H1 (cell line): ENCODE data around the gene FOXF1. TPM values are rescaled to one million over a fixed set of nuclear protein-coding genes. Genes with fewer than 3 reads are reported as not detected.

Source experiments
- GTF2F1 ChIP-seq: IDR thresholded peaks from 2 replicates; pipeline ENCODE4 v1.6.1; 2012; ENCODE audit warnings: low read depth, low read length, improper control_type of control experiment, borderline replicate concordance
- SIN3A ChIP-seq, 2 experiments: IDR thresholded peaks in 1 of 2; conservative IDR thresholded peaks in 1 of 2; 2 replicates each; pipeline ENCODE4 v1.6.1; 2011 to 2012; ENCODE audit warnings: low read length in 2 of 2, improper control_type of control experiment in 1 of 2, low read depth in 1 of 2, mild to moderate bottlenecking in 1 of 2
- TEAD4 ChIP-seq: IDR thresholded peaks from 2 replicates; pipeline ENCODE4 v1.6.1; 2012; ENCODE audit warnings: low read depth, low read length, inconsistent platforms, mixed read lengths
- polyA plus RNA-seq, 7 experiments: library from polyadenylated mRNA; depleted of rRNA in 3 of 7; stranded (reverse) in 5 of 7; unstranded in 2 of 7; fragments of >200 nt in 5 of 7; fragments of 200-250 nt in 2 of 7; gene quantifications; 1 replicate in 5 of 7; 2 replicates in 1 of 7; 4 replicates in 1 of 7; pipeline versions ENCODE4 v1.2.1 to v1.2.3, GENCODE V29; 2011 to 2013; ENCODE audit warnings: missing spikeins in 2 of 7, mixed read lengths in 2 of 7
- total RNA-seq: library from RNA; stranded (reverse); fragmentation: NEBNext Ultra II Directional; extraction: Animal tissue kit (Norgen Biotek cat#: 25700); gene quantifications from 2 replicates; pipeline ENCODE4 v1.2.1, GENCODE V29; 2021
- TF ChIP-seq, protein P1 (sequence below): fragments of 300-600 bp; sonication (generic); IDR thresholded peaks from 2 replicates; pipeline ENCODE4 v1.7.1; 2012; ENCODE audit warnings: low read length, moderate library complexity, mild to moderate bottlenecking, inconsistent platforms; ENCODE audit not compliant: insufficient replicate concordance

FOXF1 gene
- total and polyA plus RNA-seq, 2 of the 8 experiments (the other 6 are each of a cell fraction or from before 2014, with no cell fraction given), result 0.02 TPM; not detected in 1

GRCh38 chr16:86563469-86564345 lies 53.4 kb downstream of the FOXF1 start (continued):
- TF ChIP-seq, protein P1, sequence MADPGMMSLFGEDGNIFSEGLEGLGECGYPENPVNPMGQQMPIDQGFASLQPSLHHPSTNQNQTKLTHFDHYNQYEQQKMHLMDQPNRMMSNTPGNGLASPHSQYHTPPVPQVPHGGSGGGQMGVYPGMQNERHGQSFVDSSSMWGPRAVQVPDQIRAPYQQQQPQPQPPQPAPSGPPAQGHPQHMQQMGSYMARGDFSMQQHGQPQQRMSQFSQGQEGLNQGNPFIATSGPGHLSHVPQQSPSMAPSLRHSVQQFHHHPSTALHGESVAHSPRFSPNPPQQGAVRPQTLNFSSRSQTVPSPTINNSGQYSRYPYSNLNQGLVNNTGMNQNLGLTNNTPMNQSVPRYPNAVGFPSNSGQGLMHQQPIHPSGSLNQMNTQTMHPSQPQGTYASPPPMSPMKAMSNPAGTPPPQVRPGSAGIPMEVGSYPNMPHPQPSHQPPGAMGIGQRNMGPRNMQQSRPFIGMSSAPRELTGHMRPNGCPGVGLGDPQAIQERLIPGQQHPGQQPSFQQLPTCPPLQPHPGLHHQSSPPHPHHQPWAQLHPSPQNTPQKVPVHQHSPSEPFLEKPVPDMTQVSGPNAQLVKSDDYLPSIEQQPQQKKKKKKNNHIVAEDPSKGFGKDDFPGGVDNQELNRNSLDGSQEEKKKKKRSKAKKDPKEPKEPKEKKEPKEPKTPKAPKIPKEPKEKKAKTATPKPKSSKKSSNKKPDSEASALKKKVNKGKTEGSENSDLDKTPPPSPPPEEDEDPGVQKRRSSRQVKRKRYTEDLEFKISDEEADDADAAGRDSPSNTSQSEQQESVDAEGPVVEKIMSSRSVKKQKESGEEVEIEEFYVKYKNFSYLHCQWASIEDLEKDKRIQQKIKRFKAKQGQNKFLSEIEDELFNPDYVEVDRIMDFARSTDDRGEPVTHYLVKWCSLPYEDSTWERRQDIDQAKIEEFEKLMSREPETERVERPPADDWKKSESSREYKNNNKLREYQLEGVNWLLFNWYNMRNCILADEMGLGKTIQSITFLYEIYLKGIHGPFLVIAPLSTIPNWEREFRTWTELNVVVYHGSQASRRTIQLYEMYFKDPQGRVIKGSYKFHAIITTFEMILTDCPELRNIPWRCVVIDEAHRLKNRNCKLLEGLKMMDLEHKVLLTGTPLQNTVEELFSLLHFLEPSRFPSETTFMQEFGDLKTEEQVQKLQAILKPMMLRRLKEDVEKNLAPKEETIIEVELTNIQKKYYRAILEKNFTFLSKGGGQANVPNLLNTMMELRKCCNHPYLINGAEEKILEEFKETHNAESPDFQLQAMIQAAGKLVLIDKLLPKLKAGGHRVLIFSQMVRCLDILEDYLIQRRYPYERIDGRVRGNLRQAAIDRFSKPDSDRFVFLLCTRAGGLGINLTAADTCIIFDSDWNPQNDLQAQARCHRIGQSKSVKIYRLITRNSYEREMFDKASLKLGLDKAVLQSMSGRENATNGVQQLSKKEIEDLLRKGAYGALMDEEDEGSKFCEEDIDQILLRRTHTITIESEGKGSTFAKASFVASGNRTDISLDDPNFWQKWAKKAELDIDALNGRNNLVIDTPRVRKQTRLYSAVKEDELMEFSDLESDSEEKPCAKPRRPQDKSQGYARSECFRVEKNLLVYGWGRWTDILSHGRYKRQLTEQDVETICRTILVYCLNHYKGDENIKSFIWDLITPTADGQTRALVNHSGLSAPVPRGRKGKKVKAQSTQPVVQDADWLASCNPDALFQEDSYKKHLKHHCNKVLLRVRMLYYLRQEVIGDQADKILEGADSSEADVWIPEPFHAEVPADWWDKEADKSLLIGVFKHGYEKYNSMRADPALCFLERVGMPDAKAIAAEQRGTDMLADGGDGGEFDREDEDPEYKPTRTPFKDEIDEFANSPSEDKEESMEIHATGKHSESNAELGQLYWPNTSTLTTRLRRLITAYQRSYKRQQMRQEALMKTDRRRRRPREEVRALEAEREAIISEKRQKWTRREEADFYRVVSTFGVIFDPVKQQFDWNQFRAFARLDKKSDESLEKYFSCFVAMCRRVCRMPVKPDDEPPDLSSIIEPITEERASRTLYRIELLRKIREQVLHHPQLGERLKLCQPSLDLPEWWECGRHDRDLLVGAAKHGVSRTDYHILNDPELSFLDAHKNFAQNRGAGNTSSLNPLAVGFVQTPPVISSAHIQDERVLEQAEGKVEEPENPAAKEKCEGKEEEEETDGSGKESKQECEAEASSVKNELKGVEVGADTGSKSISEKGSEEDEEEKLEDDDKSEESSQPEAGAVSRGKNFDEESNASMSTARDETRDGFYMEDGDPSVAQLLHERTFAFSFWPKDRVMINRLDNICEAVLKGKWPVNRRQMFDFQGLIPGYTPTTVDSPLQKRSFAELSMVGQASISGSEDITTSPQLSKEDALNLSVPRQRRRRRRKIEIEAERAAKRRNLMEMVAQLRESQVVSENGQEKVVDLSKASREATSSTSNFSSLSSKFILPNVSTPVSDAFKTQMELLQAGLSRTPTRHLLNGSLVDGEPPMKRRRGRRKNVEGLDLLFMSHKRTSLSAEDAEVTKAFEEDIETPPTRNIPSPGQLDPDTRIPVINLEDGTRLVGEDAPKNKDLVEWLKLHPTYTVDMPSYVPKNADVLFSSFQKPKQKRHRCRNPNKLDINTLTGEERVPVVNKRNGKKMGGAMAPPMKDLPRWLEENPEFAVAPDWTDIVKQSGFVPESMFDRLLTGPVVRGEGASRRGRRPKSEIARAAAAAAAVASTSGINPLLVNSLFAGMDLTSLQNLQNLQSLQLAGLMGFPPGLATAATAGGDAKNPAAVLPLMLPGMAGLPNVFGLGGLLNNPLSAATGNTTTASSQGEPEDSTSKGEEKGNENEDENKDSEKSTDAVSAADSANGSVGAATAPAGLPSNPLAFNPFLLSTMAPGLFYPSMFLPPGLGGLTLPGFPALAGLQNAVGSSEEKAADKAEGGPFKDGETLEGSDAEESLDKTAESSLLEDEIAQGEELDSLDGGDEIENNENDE, result peak; percentile 20
- 0 out of 2 replicates have a peak, but pooled peaks have one; percentile 22 for TF ChIP-seq GTF2F1
- 0 out of 2 replicates have a peak, but pooled peaks have one; percentile 3 for TF ChIP-seq TEAD4
- peak in 1 of 2 experiments; percentile 13; a peak in 1 of 4 replicates for TF ChIP-seq SIN3A (conservative IDR thresholded peaks at IDR 0.05 in 1 of 2, IDR thresholded peaks at IDR 0.05 in 1 of 2; ENCODE audit: low read depth in 1 of 2, low read length in 2 of 2)
- TF ChIP-seq, all 59 proteins: peak for 11
